ENCODE results near the gene PIM1.
"Not testable (repeated sequence)": the region's sequence is repeated elsewhere in the genome, so short reads cannot be mapped to it uniquely, and the experiment has no call there.

Gene PIM1

DNA sequence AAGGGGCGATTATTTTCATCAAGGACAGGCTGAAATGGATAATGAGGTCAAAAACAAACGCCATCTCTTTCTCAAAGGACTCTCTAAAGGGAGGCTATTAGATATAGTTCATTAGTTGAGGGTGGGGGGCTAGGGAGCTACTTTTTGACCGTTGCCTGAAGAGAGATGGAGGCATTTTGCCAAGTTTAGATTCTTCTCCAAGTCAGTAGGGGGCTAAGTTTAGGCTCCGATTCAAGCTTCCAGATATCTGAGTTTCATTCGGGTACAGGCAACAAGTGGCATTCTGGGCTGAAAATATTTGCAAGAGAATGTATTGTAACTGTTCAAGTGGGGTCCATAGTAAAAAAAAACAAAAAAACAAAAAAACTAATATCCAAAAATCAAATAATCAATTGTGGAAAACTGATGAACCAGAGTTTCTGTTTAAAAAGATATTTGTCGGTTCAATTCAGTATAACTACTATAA is 43.4 kb upstream of the PIM1 start:
- H3K4me3 Mint-ChIP-seq: peak overlapping the region; percentile 69
- peaks cover 4% of the 10 kb centered on the region for H3K27me3 Mint-ChIP-seq (ENCODE audit: low read depth, poor library complexity)
- H3K36me3 Mint-ChIP-seq (ENCODE audit: low read depth): no peaks in the 10 kb centered on the region
- H3K27ac Mint-ChIP-seq: peak overlapping the region; percentile 97
- H3K9me3 Mint-ChIP-seq: no peaks in the 10 kb centered on the region
- peaks cover 77% of the 10 kb centered on the region for H3K4me1 Mint-ChIP-seq
- TF ChIP-seq, protein P1, sequence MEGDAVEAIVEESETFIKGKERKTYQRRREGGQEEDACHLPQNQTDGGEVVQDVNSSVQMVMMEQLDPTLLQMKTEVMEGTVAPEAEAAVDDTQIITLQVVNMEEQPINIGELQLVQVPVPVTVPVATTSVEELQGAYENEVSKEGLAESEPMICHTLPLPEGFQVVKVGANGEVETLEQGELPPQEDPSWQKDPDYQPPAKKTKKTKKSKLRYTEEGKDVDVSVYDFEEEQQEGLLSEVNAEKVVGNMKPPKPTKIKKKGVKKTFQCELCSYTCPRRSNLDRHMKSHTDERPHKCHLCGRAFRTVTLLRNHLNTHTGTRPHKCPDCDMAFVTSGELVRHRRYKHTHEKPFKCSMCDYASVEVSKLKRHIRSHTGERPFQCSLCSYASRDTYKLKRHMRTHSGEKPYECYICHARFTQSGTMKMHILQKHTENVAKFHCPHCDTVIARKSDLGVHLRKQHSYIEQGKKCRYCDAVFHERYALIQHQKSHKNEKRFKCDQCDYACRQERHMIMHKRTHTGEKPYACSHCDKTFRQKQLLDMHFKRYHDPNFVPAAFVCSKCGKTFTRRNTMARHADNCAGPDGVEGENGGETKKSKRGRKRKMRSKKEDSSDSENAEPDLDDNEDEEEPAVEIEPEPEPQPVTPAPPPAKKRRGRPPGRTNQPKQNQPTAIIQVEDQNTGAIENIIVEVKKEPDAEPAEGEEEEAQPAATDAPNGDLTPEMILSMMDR (IDR thresholded peaks at IDR 0.05): no peak
- DNase-seq: no peak

DNA sequence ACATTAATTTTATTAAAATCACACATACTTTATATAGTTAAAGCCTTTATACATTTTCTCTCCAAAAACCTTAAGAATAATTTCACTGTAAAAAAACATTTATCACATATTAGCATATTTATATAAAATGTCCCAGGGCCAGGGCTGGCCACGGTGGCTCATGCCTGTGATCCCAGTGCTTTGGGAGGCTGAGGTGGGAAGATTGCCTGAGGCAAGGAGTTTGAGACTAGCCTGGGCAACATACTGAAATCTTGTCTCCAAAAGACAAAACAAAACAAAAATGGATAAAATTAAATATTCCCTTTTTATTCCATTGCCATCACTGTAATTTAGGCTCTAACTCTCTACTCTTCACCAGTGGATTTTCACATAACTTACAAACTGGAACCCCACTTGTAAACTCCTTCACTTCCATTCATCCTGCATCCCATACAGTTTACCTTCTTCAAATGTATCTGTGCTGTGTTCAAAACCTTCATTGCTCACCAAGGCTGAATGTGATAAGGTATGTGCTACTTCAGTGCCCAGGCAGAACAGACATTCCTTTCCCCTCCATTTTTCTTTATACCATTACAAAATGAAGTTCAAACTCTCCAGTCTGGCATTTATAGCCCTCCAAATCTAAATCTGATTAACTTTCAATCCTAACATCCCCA is 42.9 kb upstream of the PIM1 start:
- H3K4me1 Mint-ChIP-seq: peaks cover 77% of the 10 kb centered on the region
- no peak overlapping the region for H3K4me3 Mint-ChIP-seq
- no peaks in the 10 kb centered on the region for H3K36me3 Mint-ChIP-seq (ENCODE audit: low read depth)
- peaks cover 4% of the 10 kb centered on the region for H3K27me3 Mint-ChIP-seq (ENCODE audit: low read depth, poor library complexity)
- H3K27ac Mint-ChIP-seq: peak overlapping the region; percentile 7
- TF ChIP-seq, protein P1 (IDR thresholded peaks at IDR 0.05): no peak
- H3K9me3 Mint-ChIP-seq: no peaks in the 10 kb centered on the region
- DNase-seq: no peak

DNA sequence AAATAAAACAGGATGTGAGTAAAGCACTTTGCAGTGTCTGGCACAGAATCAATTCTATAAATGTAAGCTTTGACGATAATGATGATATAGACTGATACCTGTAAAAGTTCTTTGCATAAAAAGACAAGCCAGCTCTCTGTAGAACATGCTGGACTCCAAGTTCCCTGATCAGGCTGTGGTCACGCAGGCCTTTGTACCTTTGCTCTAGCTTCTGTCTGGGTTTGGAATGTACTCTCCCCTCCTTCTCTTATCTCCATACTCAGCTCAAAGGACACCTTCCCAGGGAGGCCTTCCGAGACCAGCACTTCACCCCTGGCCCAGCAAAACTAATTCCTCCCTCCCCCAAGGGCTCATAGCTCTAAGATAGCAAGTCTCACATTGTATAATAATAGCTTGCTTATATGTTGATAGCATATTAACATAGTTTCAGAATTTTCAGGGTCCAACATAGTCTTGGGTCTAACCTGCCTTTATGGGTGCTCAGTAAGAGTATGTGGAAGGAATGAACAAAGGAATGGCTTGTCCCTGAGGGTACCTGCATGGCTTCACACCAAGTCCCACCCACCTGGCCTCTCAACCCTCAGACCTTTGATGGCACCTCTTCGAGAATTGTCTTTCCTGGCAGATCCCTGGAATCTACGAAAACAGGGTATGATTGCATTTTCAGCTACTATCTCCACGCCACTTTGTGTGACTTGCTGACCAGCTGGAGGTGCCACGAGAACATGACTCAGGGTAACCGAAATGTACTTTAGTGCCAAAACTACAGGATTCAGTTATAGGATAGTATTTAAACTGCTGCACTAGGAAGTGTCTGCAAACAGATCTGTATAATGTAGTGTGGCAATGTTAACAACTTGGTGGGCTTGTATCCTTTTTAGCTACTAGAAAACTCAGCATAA is 41.7 kb upstream of the PIM1 start:
- Mint-ChIP-seq H3K4me1 (peaks cover 66% of the 10 kb centered on the region), H3K9me3 (no peaks in the 10 kb centered on the region), H3K27me3 (ENCODE audit: low read depth, poor library complexity) (peaks cover 10% of the 10 kb centered on the region), H3K27ac (peak overlapping the region; percentile 34), H3K4me3 (no peak overlapping the region), H3K36me3 (ENCODE audit: low read depth) (no peaks in the 10 kb centered on the region)
- TF ChIP-seq, protein P1 (IDR thresholded peaks at IDR 0.05): no peak
- DNase-seq: no peak

DNA sequence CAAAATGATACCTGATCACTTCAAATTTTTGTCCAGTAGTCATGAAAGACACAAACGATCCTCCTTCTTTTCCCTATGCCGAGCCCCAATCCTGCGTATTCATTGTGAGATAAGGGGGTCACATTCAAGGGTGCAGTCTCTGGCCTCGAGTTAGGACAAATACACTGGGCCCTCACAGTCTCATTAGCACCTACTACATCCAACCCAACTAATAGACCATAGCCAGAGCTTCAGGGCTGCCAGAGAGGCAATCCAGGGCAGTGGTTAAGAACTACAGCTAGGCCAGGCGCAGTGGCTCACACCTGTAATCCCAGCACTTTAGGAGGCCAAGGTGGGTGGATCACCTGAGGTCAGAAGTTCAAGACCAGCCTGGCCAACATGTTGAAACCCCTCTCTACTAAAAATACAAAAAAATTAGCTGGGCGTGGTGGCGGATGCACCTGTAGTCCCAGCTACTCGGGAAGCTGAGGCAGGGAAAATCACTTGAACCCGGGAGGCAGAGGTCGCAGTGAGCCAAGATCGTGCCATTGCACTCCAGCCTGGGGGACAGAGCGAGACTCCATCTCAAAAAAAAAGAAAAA is 41.0 kb upstream of the PIM1 start:
- not testable (repeated sequence) for H3K27ac Mint-ChIP-seq; DNase-seq; H3K4me3 Mint-ChIP-seq; H3K27me3 Mint-ChIP-seq (ENCODE audit: low read depth, poor library complexity); H3K36me3 Mint-ChIP-seq (ENCODE audit: low read depth); H3K9me3 Mint-ChIP-seq
- peaks cover 64% of the 10 kb centered on the region for H3K4me1 Mint-ChIP-seq

DNA sequence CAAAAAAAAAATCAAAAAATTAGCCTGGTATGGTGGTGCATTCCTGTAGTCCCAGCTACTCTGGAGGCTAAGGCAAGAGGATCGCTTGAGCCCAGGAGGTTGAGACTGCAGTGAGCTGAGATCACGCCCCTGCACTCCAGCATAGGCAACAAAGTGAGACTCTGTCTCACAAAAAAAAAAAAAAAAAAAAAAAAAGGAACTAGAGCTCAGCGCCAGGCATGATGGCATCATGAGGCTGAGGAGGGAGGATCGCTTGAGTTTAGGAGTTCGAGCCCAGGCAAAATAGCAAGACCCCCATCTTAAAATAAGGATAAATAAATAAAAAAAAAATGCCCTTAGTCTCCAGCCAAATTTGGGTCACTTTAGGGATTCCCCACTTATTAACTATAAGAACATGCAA is 40.4 kb upstream of the PIM1 start:
- no peaks in the 10 kb centered on the region for H3K36me3 Mint-ChIP-seq (ENCODE audit: low read depth)
- TF ChIP-seq, protein P1 (IDR thresholded peaks at IDR 0.05): no peak
- DNase-seq: no peak
- no peak overlapping the region for H3K4me3 Mint-ChIP-seq
- no peak overlapping the region for H3K27ac Mint-ChIP-seq
- H3K9me3 Mint-ChIP-seq: no peaks in the 10 kb centered on the region
- peaks cover 10% of the 10 kb centered on the region for H3K27me3 Mint-ChIP-seq (ENCODE audit: low read depth, poor library complexity)
- peaks cover 64% of the 10 kb centered on the region for H3K4me1 Mint-ChIP-seq

DNA sequence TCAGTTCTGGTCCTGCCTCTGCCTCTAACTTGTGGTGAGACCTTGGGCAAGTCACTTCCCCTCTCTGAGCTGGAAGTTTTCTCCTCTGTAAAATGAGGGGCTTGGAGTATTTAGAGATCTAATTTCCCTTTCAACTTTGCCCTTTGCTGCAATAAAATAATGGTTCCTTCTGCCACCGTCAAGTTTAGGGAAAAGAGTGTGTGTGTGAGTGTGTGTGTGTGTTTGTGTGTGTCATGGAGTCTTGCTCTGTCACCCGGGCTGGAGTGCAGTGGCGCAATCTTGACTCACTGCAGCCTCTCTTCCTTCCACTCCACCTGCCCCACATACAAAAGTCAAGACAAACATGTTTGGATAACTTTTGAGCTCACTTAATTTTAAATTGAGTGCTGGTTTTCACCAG is 39.2 kb upstream of the PIM1 start:
- Mint-ChIP-seq H3K4me1 (peaks cover 66% of the 10 kb centered on the region), H3K9me3 (no peaks in the 10 kb centered on the region), H3K27ac (peak overlapping the region; percentile 41), H3K36me3 (ENCODE audit: low read depth) (no peaks in the 10 kb centered on the region), H3K4me3 (no peak overlapping the region), H3K27me3 (ENCODE audit: low read depth, poor library complexity) (peaks cover 10% of the 10 kb centered on the region)
- TF ChIP-seq, protein P1 (IDR thresholded peaks at IDR 0.05): no peak
- DNase-seq: no peak

Data from nephron progenitor cell (in vitro differentiated cells).